Measurements from ENCODE around the gene ILKAP.

Gene ILKAP

DNA sequence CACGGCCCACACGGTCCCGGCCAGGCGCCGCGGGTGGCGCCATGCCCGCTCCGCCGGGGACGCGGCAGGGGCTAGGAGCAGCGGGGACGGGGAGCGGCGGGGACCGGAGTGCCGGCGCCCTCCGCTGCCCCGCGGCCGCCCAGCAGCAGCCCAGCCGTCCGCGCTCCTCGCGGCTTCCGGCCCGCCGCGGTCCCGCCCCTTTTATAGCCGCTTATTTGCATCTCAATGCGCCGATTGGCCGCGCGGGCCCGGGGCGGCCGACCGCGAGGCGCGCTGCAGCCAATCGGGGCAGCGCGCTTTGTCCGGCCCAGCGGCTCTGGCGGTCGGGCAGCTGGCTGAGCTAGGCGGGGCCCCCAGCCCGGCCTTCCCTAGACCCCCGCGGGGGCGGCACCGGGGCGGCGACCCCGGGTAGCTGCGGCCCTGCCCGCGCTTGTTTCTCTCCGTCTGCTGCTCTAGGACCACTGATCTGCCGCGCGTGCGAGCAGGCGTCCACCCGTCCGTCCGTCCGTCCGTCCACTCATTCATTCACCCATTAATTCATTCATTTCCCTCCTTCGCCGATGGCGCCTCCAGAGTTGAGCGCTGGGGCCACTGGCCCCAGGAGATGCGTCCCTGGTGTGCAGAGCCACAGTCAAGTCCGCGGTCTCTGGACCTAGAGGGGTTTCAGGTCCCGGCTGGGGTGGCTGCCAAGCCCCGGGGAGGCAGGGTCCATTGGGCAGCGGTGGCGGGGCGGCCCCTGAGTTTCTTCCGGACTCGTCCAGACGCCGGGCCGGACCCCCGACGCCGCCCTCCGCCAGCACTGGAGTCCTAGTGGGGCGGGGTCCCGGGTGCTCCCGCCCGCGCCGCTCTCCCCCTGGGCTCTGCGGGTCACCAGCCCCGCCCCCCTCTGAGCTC is 36.6 kb upstream of the ILKAP start, which contains the start of gene HES6:
Gene HES6 (minus strand): TSS at position 176 of the 894 bp plus-strand sequence. CDS start 133 bp downstream, at position 43.
- Histone ChIP-seq H3K4me3 (ENCODE audit: low read depth, low read length) (peak within 1 kb of the TSS; percentile 34), H3K27ac (no peak within 1 kb of the TSS), H3K4me2 (ENCODE audit: low read length) (peak within 1 kb of the TSS; percentile 90), H3K36me3 (ENCODE audit: control insufficient read depth, insufficient read depth, low read length) (no peaks in the 10 kb centered on the region), H3K9ac (no peak within 1 kb of the TSS), H2AFZ (peak within 1 kb of the TSS; percentile 86), H3K79me2 (no peaks in the 10 kb centered on the region), H3K4me1 (no peaks in the 10 kb centered on the region), H3K27me3 (ENCODE audit: control insufficient read depth, insufficient read depth, low read length) (no peaks in the 10 kb centered on the region), H3K9me3 (ENCODE audit: control insufficient read depth, low read length) (no peaks in the 10 kb centered on the region)
- TF ChIP-seq, protein P1, sequence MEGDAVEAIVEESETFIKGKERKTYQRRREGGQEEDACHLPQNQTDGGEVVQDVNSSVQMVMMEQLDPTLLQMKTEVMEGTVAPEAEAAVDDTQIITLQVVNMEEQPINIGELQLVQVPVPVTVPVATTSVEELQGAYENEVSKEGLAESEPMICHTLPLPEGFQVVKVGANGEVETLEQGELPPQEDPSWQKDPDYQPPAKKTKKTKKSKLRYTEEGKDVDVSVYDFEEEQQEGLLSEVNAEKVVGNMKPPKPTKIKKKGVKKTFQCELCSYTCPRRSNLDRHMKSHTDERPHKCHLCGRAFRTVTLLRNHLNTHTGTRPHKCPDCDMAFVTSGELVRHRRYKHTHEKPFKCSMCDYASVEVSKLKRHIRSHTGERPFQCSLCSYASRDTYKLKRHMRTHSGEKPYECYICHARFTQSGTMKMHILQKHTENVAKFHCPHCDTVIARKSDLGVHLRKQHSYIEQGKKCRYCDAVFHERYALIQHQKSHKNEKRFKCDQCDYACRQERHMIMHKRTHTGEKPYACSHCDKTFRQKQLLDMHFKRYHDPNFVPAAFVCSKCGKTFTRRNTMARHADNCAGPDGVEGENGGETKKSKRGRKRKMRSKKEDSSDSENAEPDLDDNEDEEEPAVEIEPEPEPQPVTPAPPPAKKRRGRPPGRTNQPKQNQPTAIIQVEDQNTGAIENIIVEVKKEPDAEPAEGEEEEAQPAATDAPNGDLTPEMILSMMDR (IDR thresholded peaks at IDR 0.05), result no peak

DNA sequence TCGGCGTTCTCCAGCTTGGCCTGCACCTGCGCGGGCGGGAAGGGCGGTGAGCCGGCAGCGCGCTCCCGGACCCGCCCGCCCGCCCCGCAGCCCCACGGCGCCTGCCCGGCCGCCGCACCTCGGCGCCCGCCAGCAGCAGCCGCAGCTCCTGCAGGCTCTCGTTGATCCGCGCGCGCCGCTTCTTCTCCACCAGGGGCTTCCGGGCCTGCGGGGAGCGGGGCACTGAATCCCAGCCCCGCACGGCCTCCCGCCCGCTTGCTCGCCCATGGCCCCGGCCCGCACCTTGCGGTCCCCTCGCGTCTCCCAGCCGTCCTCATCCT is 36.0 kb upstream of the ILKAP start:
- Histone ChIP-seq H3K9me3 (ENCODE audit: control insufficient read depth, low read length) (no peaks in the 10 kb centered on the region), H2AFZ (peak overlapping the region; percentile 86), H3K27me3 (ENCODE audit: control insufficient read depth, insufficient read depth, low read length) (no peaks in the 10 kb centered on the region), H3K9ac (no peak overlapping the region), H3K36me3 (ENCODE audit: control insufficient read depth, insufficient read depth, low read length) (no peaks in the 10 kb centered on the region), H3K27ac (no peak overlapping the region), H3K4me2 (ENCODE audit: low read length) (peak overlapping the region; percentile 90), H3K4me1 (no peaks in the 10 kb centered on the region), H3K4me3 (ENCODE audit: low read depth, low read length) (peak overlapping the region; percentile 34), H3K79me2 (no peaks in the 10 kb centered on the region)
- TF ChIP-seq, protein P1 (IDR thresholded peaks at IDR 0.05), result no peak

DNA sequence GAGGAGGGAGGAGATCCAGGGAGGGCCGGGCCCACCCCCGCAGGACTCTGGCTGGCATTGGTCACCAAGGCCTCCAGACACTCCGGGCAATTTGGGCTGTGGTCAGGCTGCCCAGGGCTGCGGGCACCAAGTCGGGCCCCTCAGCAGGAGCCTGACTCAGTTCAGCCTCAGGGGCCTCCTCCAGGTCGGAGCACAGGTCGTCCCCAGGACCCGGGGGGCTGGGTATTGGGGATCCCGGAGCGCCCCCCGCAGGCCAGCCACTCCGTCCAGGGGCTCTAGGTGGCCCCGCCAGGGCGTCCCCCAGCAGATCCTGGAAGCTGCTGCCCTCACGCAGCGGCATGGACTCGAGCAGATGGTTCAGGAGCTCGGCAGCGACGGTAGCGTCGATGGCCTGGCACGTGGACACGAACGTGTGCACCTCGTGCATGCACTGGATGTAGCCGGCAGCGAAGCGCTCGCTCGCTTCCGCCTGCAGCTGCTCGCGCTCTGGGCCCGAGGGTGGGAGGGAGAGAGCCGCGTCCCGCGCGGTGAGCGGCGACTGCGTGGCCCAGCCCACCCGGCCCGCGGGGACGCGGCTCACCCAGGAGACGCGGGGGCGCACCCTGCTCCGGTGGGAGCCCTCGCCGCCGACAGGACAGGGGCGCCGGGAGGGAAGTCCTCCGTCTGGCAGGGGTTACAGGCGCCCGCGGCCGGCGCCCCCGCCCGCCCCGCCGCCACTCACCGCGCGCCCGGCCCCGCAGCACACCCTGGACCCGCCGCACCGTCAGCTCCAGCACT is 35.5 kb upstream of the ILKAP start:
- no peaks in the 10 kb centered on the region for H3K36me3 ChIP-seq (ENCODE audit: control insufficient read depth, insufficient read depth, low read length)
- H3K9ac ChIP-seq, result no peak overlapping the region
- no peak overlapping the region for H2AFZ ChIP-seq
- no peak overlapping the region for H3K4me3 ChIP-seq (ENCODE audit: low read depth, low read length)
- no peaks in the 10 kb centered on the region for H3K27me3 ChIP-seq (ENCODE audit: control insufficient read depth, insufficient read depth, low read length)
- TF ChIP-seq, protein P1 (IDR thresholded peaks at IDR 0.05), result no peak
- no peaks in the 10 kb centered on the region for H3K79me2 ChIP-seq
- H3K27ac ChIP-seq, result no peak overlapping the region
- no peaks in the 10 kb centered on the region for H3K9me3 ChIP-seq (ENCODE audit: control insufficient read depth, low read length)
- no peaks in the 10 kb centered on the region for H3K4me1 ChIP-seq
- H3K4me2 ChIP-seq (ENCODE audit: low read length), result no peak overlapping the region

DNA sequence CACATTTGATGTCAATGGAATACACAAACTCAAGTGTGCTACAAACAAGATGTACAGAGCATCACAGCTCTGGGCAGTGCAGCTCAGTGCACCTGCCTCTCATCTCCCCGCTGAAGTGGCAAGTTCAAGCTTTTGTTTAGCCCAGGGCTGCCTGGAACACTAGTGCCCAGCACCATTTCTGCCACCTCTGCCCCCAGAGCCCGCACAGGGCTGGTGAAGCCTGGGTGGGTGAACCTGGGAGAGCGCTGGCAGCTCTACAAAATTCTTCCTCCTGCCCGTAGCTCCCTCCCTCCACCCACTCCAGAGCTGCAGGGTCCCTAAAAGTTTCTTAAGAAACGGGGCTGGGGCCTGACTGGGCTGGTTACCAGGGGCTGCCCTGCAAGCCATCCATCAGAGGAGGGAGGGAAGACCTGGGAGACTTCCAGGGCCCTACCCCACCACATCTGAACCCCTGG is 34.8 kb upstream of the ILKAP start:
- H3K4me1 ChIP-seq, result no peaks in the 10 kb centered on the region
- H3K36me3 ChIP-seq (ENCODE audit: control insufficient read depth, insufficient read depth, low read length), result no peaks in the 10 kb centered on the region
- no peak overlapping the region for H3K4me3 ChIP-seq (ENCODE audit: low read depth, low read length)
- no peak overlapping the region for H3K4me2 ChIP-seq (ENCODE audit: low read length)
- H3K9ac ChIP-seq, result no peak overlapping the region
- no peak overlapping the region for H2AFZ ChIP-seq
- TF ChIP-seq, protein P1 (IDR thresholded peaks at IDR 0.05), result no peak
- H3K79me2 ChIP-seq, result no peaks in the 10 kb centered on the region
- no peaks in the 10 kb centered on the region for H3K27me3 ChIP-seq (ENCODE audit: control insufficient read depth, insufficient read depth, low read length)
- no peak overlapping the region for H3K27ac ChIP-seq
- no peaks in the 10 kb centered on the region for H3K9me3 ChIP-seq (ENCODE audit: control insufficient read depth, low read length)
